ENCODE measurements around the gene EYA2.
A peak's percentile ranks its signal among the peaks of the same experiment; 100 is the strongest.

Gene EYA2

GRCh38 chr20:47156301-47157137 lies 261.9 kb downstream of the EYA2 start:
- H3K27me3 ChIP-seq (ENCODE audit: control insufficient read depth in 3 of 3, insufficient read depth in 3 of 3, low read depth in 1 of 3, low read length in 3 of 3) = peaks cover 0 to 7% (median 0%) of the 10 kb centered on the region in 3 experiments
- H2BK12ac ChIP-seq (ENCODE audit: low read length) = no peak overlapping the region
- no peak overlapping the region for H2BK120ac ChIP-seq (ENCODE audit: low read depth, low read length)
- H3K14ac ChIP-seq (ENCODE audit: low read length) = no peak overlapping the region
- H3K4me2 ChIP-seq (ENCODE audit: insufficient read depth, low read length, poor library complexity, severe bottlenecking) = no peak overlapping the region
- no peak overlapping the region for H2AFZ ChIP-seq (ENCODE audit: low read length)
- no peak overlapping the region for H4K91ac ChIP-seq (ENCODE audit: low read depth, low read length, poor library complexity)
- no peak overlapping the region for H2BK15ac ChIP-seq (ENCODE audit: low read length)
- no peak for DNase-seq (ENCODE audit: low spot score)
- no peak overlapping the region for H2BK5ac ChIP-seq (ENCODE audit: low read length)
- H3K9me3 ChIP-seq (replicated peaks in 1 of 2; ENCODE audit: control insufficient read depth in 2 of 2, insufficient read depth in 1 of 2, low read depth in 1 of 2, low read length in 2 of 2) = no peaks in the 10 kb centered on the region
- no CpG with 5 or more reads among the region's 10 CpGs for WGBS, 2 donors (ENCODE audit: extremely low coverage in 2 of 2, insufficient read length in 2 of 2, insufficient replicate concordance in 1 of 2)
- H3K27ac ChIP-seq (replicated peaks; ENCODE audit: low read length) = no peak overlapping the region
- H3K4me1 ChIP-seq (ENCODE audit: control insufficient read depth in 2 of 2, insufficient read depth in 1 of 2, low read depth in 1 of 2, low read length in 2 of 2) = no peaks in the 10 kb centered on the region
- no peak overlapping the region for H3K23ac ChIP-seq (ENCODE audit: low read depth, low read length, poor library complexity)
- no peaks in the 10 kb centered on the region for H3K36me3 ChIP-seq (replicated peaks in 1 of 2; ENCODE audit: control insufficient read depth in 2 of 2, insufficient read depth in 2 of 2, low read length in 2 of 2)
- no peak overlapping the region for H3K9ac ChIP-seq (ENCODE audit: low read depth, low read length, poor library complexity)
- H2AK5ac ChIP-seq (ENCODE audit: low read depth, low read length) = no peak overlapping the region
- no peak overlapping the region for H4K8ac ChIP-seq (ENCODE audit: low read depth, low read length)
- no peaks in the 10 kb centered on the region for H3K79me1 ChIP-seq (ENCODE audit: low read depth, low read length)
- H3K18ac ChIP-seq (ENCODE audit: low read length) = no peak overlapping the region
- no peak overlapping the region for H3K4ac ChIP-seq (ENCODE audit: low read length)
- no peak overlapping the region for H3K4me3 ChIP-seq (ENCODE audit: low read length in 2 of 2)

- Histone ChIP-seq H2BK15ac (ENCODE audit: low read length) (no peak overlapping the region), H3K79me1 (ENCODE audit: low read depth, low read length) (no peaks in the 10 kb centered on the region), H3K36me3 (replicated peaks in 1 of 2; ENCODE audit: control insufficient read depth in 2 of 2, insufficient read depth in 2 of 2, low read length in 2 of 2) (no peaks in the 10 kb centered on the region), H3K14ac (ENCODE audit: low read length) (no peak overlapping the region), H3K18ac (ENCODE audit: low read length) (no peak overlapping the region), H3K9ac (ENCODE audit: low read depth, low read length, poor library complexity) (no peak overlapping the region), H2AK5ac (ENCODE audit: low read depth, low read length) (no peak overlapping the region), H3K27me3 (ENCODE audit: control insufficient read depth in 3 of 3, insufficient read depth in 3 of 3, low read depth in 1 of 3, low read length in 3 of 3) (peaks cover 0 to 7% (median 0%) of the 10 kb centered on the region in 3 experiments), H3K4ac (ENCODE audit: low read length) (no peak overlapping the region), H2AFZ (ENCODE audit: low read length) (no peak overlapping the region), H3K4me3 (ENCODE audit: low read length in 2 of 2) (no peak overlapping the region), H3K27ac (replicated peaks; ENCODE audit: low read length) (no peak overlapping the region), H4K8ac (ENCODE audit: low read depth, low read length) (no peak overlapping the region), H3K4me1 (ENCODE audit: control insufficient read depth in 2 of 2, insufficient read depth in 1 of 2, low read depth in 1 of 2, low read length in 2 of 2) (no peaks in the 10 kb centered on the region), H2BK5ac (ENCODE audit: low read length) (no peak overlapping the region), H3K9me3 (replicated peaks in 1 of 2; ENCODE audit: control insufficient read depth in 2 of 2, insufficient read depth in 1 of 2, low read depth in 1 of 2, low read length in 2 of 2) (peaks cover 0 to 3% of the 10 kb centered on the region in 2 donors), H2BK120ac (ENCODE audit: low read depth, low read length) (no peak overlapping the region), H2BK12ac (ENCODE audit: low read length) (no peak overlapping the region), H3K23ac (ENCODE audit: low read depth, low read length, poor library complexity) (no peak overlapping the region), H3K4me2 (ENCODE audit: insufficient read depth, low read length, poor library complexity, severe bottlenecking) (no peak overlapping the region), H4K91ac (ENCODE audit: low read depth, low read length, poor library complexity) (no peak overlapping the region)
- no CpG with 5 or more reads among the region's 5 CpGs for WGBS, 2 donors (ENCODE audit: extremely low coverage in 2 of 2, insufficient read length in 2 of 2, insufficient replicate concordance in 1 of 2)
- DNase-seq (ENCODE audit: low spot score) = no peak
Observed at GRCh38 chr20:47159166-47159565, 264.5 kb downstream of the EYA2 start.

GRCh38 chr20:47160240-47160639 lies 265.6 kb downstream of the EYA2 start:
- Histone ChIP-seq H3K27ac (replicated peaks; ENCODE audit: low read length) (no peak overlapping the region), H2AK5ac (ENCODE audit: low read depth, low read length) (no peak overlapping the region), H3K18ac (ENCODE audit: low read length) (no peak overlapping the region), H2BK12ac (ENCODE audit: low read length) (no peak overlapping the region), H4K91ac (ENCODE audit: low read depth, low read length, poor library complexity) (no peak overlapping the region), H4K8ac (ENCODE audit: low read depth, low read length) (no peak overlapping the region), H2BK120ac (ENCODE audit: low read depth, low read length) (no peak overlapping the region), H3K14ac (ENCODE audit: low read length) (no peak overlapping the region), H3K9ac (ENCODE audit: low read depth, low read length, poor library complexity) (no peak overlapping the region), H2BK15ac (ENCODE audit: low read length) (no peak overlapping the region), H3K4me3 (ENCODE audit: low read length in 2 of 2) (no peak overlapping the region), H3K9me3 (replicated peaks in 1 of 2; ENCODE audit: control insufficient read depth in 2 of 2, insufficient read depth in 1 of 2, low read depth in 1 of 2, low read length in 2 of 2) (peaks cover 0 to 3% of the 10 kb centered on the region in 2 donors), H3K79me1 (ENCODE audit: low read depth, low read length) (no peaks in the 10 kb centered on the region), H3K27me3 (ENCODE audit: control insufficient read depth in 3 of 3, insufficient read depth in 3 of 3, low read depth in 1 of 3, low read length in 3 of 3) (peaks cover 0 to 7% (median 0%) of the 10 kb centered on the region in 3 experiments), H3K23ac (ENCODE audit: low read depth, low read length, poor library complexity) (no peak overlapping the region), H2BK5ac (ENCODE audit: low read length) (no peak overlapping the region), H3K36me3 (replicated peaks in 1 of 2; ENCODE audit: control insufficient read depth in 2 of 2, insufficient read depth in 2 of 2, low read length in 2 of 2) (no peaks in the 10 kb centered on the region), H3K4me1 (ENCODE audit: control insufficient read depth in 2 of 2, insufficient read depth in 1 of 2, low read depth in 1 of 2, low read length in 2 of 2) (no peaks in the 10 kb centered on the region), H3K4me2 (ENCODE audit: insufficient read depth, low read length, poor library complexity, severe bottlenecking) (no peak overlapping the region), H3K4ac (ENCODE audit: low read length) (no peak overlapping the region), H2AFZ (ENCODE audit: low read length) (no peak overlapping the region)
- DNase-seq (ENCODE audit: low spot score) = no peak
- WGBS, 2 donors (ENCODE audit: extremely low coverage in 2 of 2, insufficient read length in 2 of 2, insufficient replicate concordance in 1 of 2) = no CpG with 5 or more reads among the region's 7 CpGs

- DNase-seq (ENCODE audit: low spot score) = no peak
- no peaks in the 10 kb centered on the region for H3K79me1 ChIP-seq (ENCODE audit: low read depth, low read length)
- no peak overlapping the region for H4K91ac ChIP-seq (ENCODE audit: low read depth, low read length, poor library complexity)
- H4K8ac ChIP-seq (ENCODE audit: low read depth, low read length) = no peak overlapping the region
- H2BK5ac ChIP-seq (ENCODE audit: low read length) = no peak overlapping the region
- no peaks in the 10 kb centered on the region for H3K4me1 ChIP-seq (ENCODE audit: control insufficient read depth in 2 of 2, insufficient read depth in 1 of 2, low read depth in 1 of 2, low read length in 2 of 2)
- no peak overlapping the region for H3K27ac ChIP-seq (replicated peaks; ENCODE audit: low read length)
- H3K4ac ChIP-seq (ENCODE audit: low read length) = no peak overlapping the region
- peaks cover 0 to 3% of the 10 kb centered on the region in 2 donors for H3K9me3 ChIP-seq (replicated peaks in 1 of 2; ENCODE audit: control insufficient read depth in 2 of 2, insufficient read depth in 1 of 2, low read depth in 1 of 2, low read length in 2 of 2)
- WGBS, 2 donors (ENCODE audit: extremely low coverage in 2 of 2, insufficient read length in 2 of 2, insufficient replicate concordance in 1 of 2) = no CpG with 5 or more reads among the region's 14 CpGs
- H3K14ac ChIP-seq (ENCODE audit: low read length) = no peak overlapping the region
- no peak overlapping the region for H3K9ac ChIP-seq (ENCODE audit: low read depth, low read length, poor library complexity)
- no peak overlapping the region for H2AFZ ChIP-seq (ENCODE audit: low read length)
- no peak overlapping the region for H2BK15ac ChIP-seq (ENCODE audit: low read length)
- no peak overlapping the region for H2BK120ac ChIP-seq (ENCODE audit: low read depth, low read length)
- H2BK12ac ChIP-seq (ENCODE audit: low read length) = no peak overlapping the region
- peak overlapping the region; percentile 30 for H2AK5ac ChIP-seq (ENCODE audit: low read depth, low read length)
- no peak overlapping the region for H3K23ac ChIP-seq (ENCODE audit: low read depth, low read length, poor library complexity)
- no peak overlapping the region for H3K4me3 ChIP-seq (ENCODE audit: low read length in 2 of 2)
- peaks cover 0 to 7% (median 0%) of the 10 kb centered on the region in 3 experiments for H3K27me3 ChIP-seq (ENCODE audit: control insufficient read depth in 3 of 3, insufficient read depth in 3 of 3, low read depth in 1 of 3, low read length in 3 of 3)
- H3K18ac ChIP-seq (ENCODE audit: low read length) = peak overlapping the region; percentile 69
- no peaks in the 10 kb centered on the region for H3K36me3 ChIP-seq (replicated peaks in 1 of 2; ENCODE audit: control insufficient read depth in 2 of 2, insufficient read depth in 2 of 2, low read length in 2 of 2)
- H3K4me2 ChIP-seq (ENCODE audit: insufficient read depth, low read length, poor library complexity, severe bottlenecking) = no peak overlapping the region
Observed at GRCh38 chr20:47160992-47161391, 266.3 kb downstream of the EYA2 start.

Data from neuronal stem cell (in vitro differentiated cells).